Left renal cortex interstitium (tissue), 4 donors: Measurements from ENCODE around the gene POTEM. TPM values are rescaled to one million over a fixed set of nuclear protein-coding genes. Genes with fewer than 3 reads are reported as not detected.
"Not testable (repeated sequence)": the region's sequence is repeated elsewhere in the genome, so short reads cannot be mapped to it uniquely, and the experiment has no call there.

Experiments used
- DNase-seq, 4 donors: peaks; one replicate each; pipeline ENCODE4 v3.0.0-alpha.2; 2013; ENCODE audit warnings: low read depth in 4 of 4, low spot score in 2 of 4, missing footprints in 1 of 4
- polyA plus RNA-seq, 4 donors: library from polyadenylated mRNA; unstranded; fragments of 120-200 nt; gene quantifications; one replicate each; pipeline ENCODE4 v1.2.1, GENCODE V29; 2013; ENCODE audit not compliant: insufficient read length in 4 of 4

POTEM gene
- polyA plus RNA-seq: not detected

- DNase-seq: not testable (repeated sequence)
Measured at GRCh38 chr14:18967134-18967533, at the start of gene POTEM. Gene POTEM (plus strand): TSS chr14:18967434. CDS start chr14:18967486, 52 bp downstream.

- DNase-seq: not testable (repeated sequence)
Measured at GRCh38 chr14:18918345-18918744, 48.9 kb upstream of the POTEM start.

- DNase-seq: not testable (repeated sequence)
Measured at GRCh38 chr14:18920052-18920451, 47.2 kb upstream of the POTEM start.

GRCh38 chr14:18921055-18921701 lies 46.1 kb upstream of the POTEM start:
- DNase-seq: not testable (repeated sequence)

- DNase-seq: not testable (repeated sequence)
Measured at GRCh38 chr14:18936848-18937247, 30.4 kb upstream of the POTEM start.

- DNase-seq: not testable (repeated sequence)
Measured at GRCh38 chr14:18938733-18939132, 28.5 kb upstream of the POTEM start.

GRCh38 chr14:18949939-18950338 lies 17.3 kb upstream of the POTEM start:
- not testable (repeated sequence) for DNase-seq

- DNase-seq: not testable (repeated sequence)
Measured at GRCh38 chr14:18953085-18953484, 14.1 kb upstream of the POTEM start.

- DNase-seq: not testable (repeated sequence)
Measured at GRCh38 chr14:18955816-18956215, 11.4 kb upstream of the POTEM start.

- DNase-seq: not testable (repeated sequence)
Measured at GRCh38 chr14:18961576-18961975, 5.7 kb upstream of the POTEM start.

- not testable (repeated sequence) for DNase-seq
Measured at GRCh38 chr14:18962143-18962542, 5.1 kb upstream of the POTEM start.

GRCh38 chr14:18963276-18963675 lies 4.0 kb upstream of the POTEM start:
- DNase-seq: not testable (repeated sequence)

- DNase-seq: not testable (repeated sequence)
Measured at GRCh38 chr14:18964878-18965277, 2.4 kb upstream of the POTEM start.

GRCh38 chr14:19002566-19002965 lies 35.3 kb downstream of the POTEM start:
- DNase-seq: not testable (repeated sequence)

GRCh38 chr14:19006490-19006889 lies 39.3 kb downstream of the POTEM start:
- DNase-seq: not testable (repeated sequence)

GRCh38 chr14:19007678-19008077 lies 40.4 kb downstream of the POTEM start:
- DNase-seq: not testable (repeated sequence)

- not testable (repeated sequence) for DNase-seq
Measured at GRCh38 chr14:19011029-19011428, 43.8 kb downstream of the POTEM start.

GRCh38 chr14:19011703-19012102 lies 44.5 kb downstream of the POTEM start:
- not testable (repeated sequence) for DNase-seq

GRCh38 chr14:19015185-19015584 lies 48.0 kb downstream of the POTEM start:
- not testable (repeated sequence) for DNase-seq

- not testable (repeated sequence) for DNase-seq
Measured at GRCh38 chr14:19025080-19025589, 57.9 kb downstream of the POTEM start.

- DNase-seq: not testable (repeated sequence)
Measured at GRCh38 chr14:19026649-19027351, 59.6 kb downstream of the POTEM start.

- not testable (repeated sequence) for DNase-seq
Measured at GRCh38 chr14:19027895-19028294, 60.7 kb downstream of the POTEM start.
